ENCODE results near the gene HDAC9.

HDAC9 gene

GRCh38 chr7:18798088-18798906, 302.7 kb downstream of the HDAC9 start:
- TF ChIP-seq FOXP2 (optimal IDR thresholded peaks at IDR 0.05; ENCODE audit: borderline replicate concordance, extremely low read depth, extremely low read length, insufficient read depth): no peak
- no peak for TF ChIP-seq SIN3A (IDR thresholded peaks at IDR 0.05; ENCODE audit: borderline replicate concordance, insufficient read depth, low read length)
- no peak for TF ChIP-seq REST (IDR thresholded peaks at IDR 0.05; ENCODE audit: insufficient read depth in 1 of 2, low read depth in 2 of 2, low read length in 2 of 2)
- no peak for TF ChIP-seq POLR2AphosphoS5 (IDR thresholded peaks at IDR 0.05; ENCODE audit: low read depth, low read length)
- no peak for TF ChIP-seq TAF1 (IDR thresholded peaks at IDR 0.05; ENCODE audit: borderline replicate concordance, insufficient read depth, low read length)

GRCh38 chr7:18799899-18800298, 304.4 kb downstream of the HDAC9 start:
- TF ChIP-seq FOXP2 (optimal IDR thresholded peaks at IDR 0.05; ENCODE audit: borderline replicate concordance, extremely low read depth, extremely low read length, insufficient read depth): no peak
- no peak for TF ChIP-seq POLR2AphosphoS5 (IDR thresholded peaks at IDR 0.05; ENCODE audit: low read depth, low read length)
- TF ChIP-seq REST (IDR thresholded peaks at IDR 0.05; ENCODE audit: insufficient read depth in 1 of 2, low read depth in 2 of 2, low read length in 2 of 2): no peak
- no peak for TF ChIP-seq SIN3A (IDR thresholded peaks at IDR 0.05; ENCODE audit: borderline replicate concordance, insufficient read depth, low read length)
- no peak for TF ChIP-seq TAF1 (IDR thresholded peaks at IDR 0.05; ENCODE audit: borderline replicate concordance, insufficient read depth, low read length)

GRCh38 chr7:18803923-18804322, 308.4 kb downstream of the HDAC9 start:
- no peak for TF ChIP-seq FOXP2 (optimal IDR thresholded peaks at IDR 0.05; ENCODE audit: borderline replicate concordance, extremely low read depth, extremely low read length, insufficient read depth)
- no peak for TF ChIP-seq TAF1 (IDR thresholded peaks at IDR 0.05; ENCODE audit: borderline replicate concordance, insufficient read depth, low read length)

- no peak for TF ChIP-seq TAF1 (IDR thresholded peaks at IDR 0.05; ENCODE audit: borderline replicate concordance, insufficient read depth, low read length)
- no peak for TF ChIP-seq FOXP2 (optimal IDR thresholded peaks at IDR 0.05; ENCODE audit: borderline replicate concordance, extremely low read depth, extremely low read length, insufficient read depth)
- TF ChIP-seq POLR2AphosphoS5 (IDR thresholded peaks at IDR 0.05; ENCODE audit: low read depth, low read length): no peak
- TF ChIP-seq REST (IDR thresholded peaks at IDR 0.05; ENCODE audit: insufficient read depth in 1 of 2, low read depth in 2 of 2, low read length in 2 of 2): no peak
- TF ChIP-seq SIN3A (IDR thresholded peaks at IDR 0.05; ENCODE audit: borderline replicate concordance, insufficient read depth, low read length): no peak
These were observed 310.6 kb downstream of the HDAC9 start for GRCh38 chr7:18806177-18806576.

GRCh38 chr7:18808026-18808425, 312.5 kb downstream of the HDAC9 start:
- TF ChIP-seq FOXP2 (optimal IDR thresholded peaks at IDR 0.05; ENCODE audit: borderline replicate concordance, extremely low read depth, extremely low read length, insufficient read depth): no peak
- TF ChIP-seq REST (IDR thresholded peaks at IDR 0.05; ENCODE audit: insufficient read depth in 1 of 2, low read depth in 2 of 2, low read length in 2 of 2): no peak
- no peak for TF ChIP-seq TAF1 (IDR thresholded peaks at IDR 0.05; ENCODE audit: borderline replicate concordance, insufficient read depth, low read length)
- TF ChIP-seq POLR2AphosphoS5 (IDR thresholded peaks at IDR 0.05; ENCODE audit: low read depth, low read length): no peak
- no peak for TF ChIP-seq SIN3A (IDR thresholded peaks at IDR 0.05; ENCODE audit: borderline replicate concordance, insufficient read depth, low read length)

Measured in PFSK-1 (cell line).